Activated CD8-positive, alpha-beta memory T cell treated with anti-CD3 and anti-CD28 coated beads for 4 hours (primary cell): ENCODE results near the gene IGSF3.
"Not testable (repeated sequence)": the region's sequence is repeated elsewhere in the genome, so short reads cannot be mapped to it uniquely, and the experiment has no call there.

Source experiments
- DNase-seq, 2 donors: peaks; one replicate each; pipeline ENCODE4 v3.0.0-alpha.2; 2020; ENCODE audit warnings: low read depth in 2 of 2

The IGSF3 gene

GRCh38 chr1:116631554-116631953 lies 36.0 kb downstream of the IGSF3 start:
- DNase-seq: not testable (repeated sequence)

- not testable (repeated sequence) for DNase-seq
These were observed 37.5 kb downstream of the IGSF3 start for GRCh38 chr1:116630057-116630456.

- DNase-seq: not testable (repeated sequence)
These were observed 38.1 kb downstream of the IGSF3 start for GRCh38 chr1:116629441-116629840.

- DNase-seq: no peak
These were observed 39.1 kb downstream of the IGSF3 start for GRCh38 chr1:116628448-116628847.

DNA sequence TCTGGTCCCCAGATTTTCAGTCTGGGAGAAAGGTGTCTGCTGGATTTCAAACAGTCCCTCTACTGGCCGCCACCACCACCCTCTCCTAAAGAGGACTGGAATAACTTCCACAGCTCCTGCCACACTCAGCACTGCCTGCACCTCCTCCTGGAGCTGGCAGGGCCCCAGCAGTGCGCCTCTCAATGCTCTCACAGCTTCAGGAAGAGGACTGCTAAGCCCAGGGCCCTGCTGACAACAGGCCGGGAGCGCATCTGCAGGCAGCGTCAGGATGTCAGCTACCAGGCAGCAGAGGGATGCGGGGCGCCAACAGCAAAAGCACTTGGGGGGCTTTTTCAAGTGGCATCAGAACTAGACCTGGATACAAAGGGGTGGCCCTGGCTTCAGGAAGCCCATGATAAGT lies 40.2 kb downstream of the IGSF3 start:
- not testable (repeated sequence) for DNase-seq

- not testable (repeated sequence) for DNase-seq
These were observed 40.6 kb downstream of the IGSF3 start for GRCh38 chr1:116626915-116627314.

- DNase-seq: not testable (repeated sequence)
These were observed 42.4 kb downstream of the IGSF3 start for GRCh38 chr1:116625155-116625554.

DNA sequence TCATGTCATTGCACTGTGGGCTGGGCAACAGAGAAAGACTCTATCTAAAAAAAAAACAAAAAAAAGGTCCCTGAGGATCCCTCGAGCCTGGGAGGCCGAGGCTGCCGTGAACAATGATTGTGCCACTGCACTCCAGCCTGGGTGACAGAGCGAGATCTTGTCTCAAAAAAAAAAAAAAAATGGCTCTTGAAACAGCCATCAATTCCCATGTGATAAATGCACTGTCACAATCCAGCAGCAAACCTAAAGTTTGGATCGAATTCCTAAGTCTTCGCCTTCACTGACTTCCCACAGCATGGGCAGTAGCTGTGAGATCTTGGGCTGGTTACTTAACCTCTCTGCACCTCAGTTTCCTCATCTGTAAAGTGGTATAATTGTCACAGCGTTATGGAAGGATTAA lies 43.5 kb downstream of the IGSF3 start:
- no peak for DNase-seq

DNA sequence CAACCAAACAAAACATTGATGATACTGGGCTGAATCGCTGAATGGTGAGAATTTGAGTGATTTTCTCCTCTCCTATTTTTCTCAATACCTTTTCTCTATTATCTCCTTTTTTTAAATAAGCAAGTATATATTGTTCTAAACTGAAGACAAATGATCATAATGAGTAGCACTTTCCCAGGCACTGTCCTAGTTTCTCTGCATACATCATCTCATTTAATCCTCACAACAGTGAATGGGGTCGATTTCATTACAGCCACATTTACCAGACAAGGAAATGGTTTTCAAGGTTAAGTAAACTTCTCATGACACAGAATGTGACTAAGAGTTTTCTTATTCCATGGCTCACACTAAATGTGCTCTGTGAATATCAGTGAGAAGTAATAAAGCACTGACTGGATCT lies 45.0 kb downstream of the IGSF3 start:
- not testable (repeated sequence) for DNase-seq

DNA sequence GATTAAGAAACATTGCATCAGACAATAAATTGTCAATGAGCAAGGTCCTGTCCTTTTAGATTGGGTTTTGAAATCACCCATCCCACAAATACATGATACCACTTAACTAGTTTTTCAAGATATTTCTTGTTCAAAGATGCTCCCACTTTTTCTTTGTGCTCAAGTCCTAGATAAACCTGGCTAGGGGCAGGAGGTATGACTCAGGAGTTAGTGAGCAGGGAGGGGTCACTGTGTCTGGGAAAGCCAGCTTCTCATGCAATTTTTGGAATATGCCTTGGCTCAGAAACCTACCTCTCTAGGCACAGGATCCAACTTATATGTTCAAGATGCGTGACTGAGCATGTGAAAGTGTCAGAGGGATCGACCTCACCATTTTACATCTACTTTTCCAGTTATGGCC lies 45.8 kb downstream of the IGSF3 start:
- not testable (repeated sequence) for DNase-seq

- DNase-seq: not testable (repeated sequence)
These were observed 47.1 kb downstream of the IGSF3 start for GRCh38 chr1:116620392-116620791.

- DNase-seq: not testable (repeated sequence)
These were observed 48.4 kb downstream of the IGSF3 start for GRCh38 chr1:116619106-116619505.

DNA sequence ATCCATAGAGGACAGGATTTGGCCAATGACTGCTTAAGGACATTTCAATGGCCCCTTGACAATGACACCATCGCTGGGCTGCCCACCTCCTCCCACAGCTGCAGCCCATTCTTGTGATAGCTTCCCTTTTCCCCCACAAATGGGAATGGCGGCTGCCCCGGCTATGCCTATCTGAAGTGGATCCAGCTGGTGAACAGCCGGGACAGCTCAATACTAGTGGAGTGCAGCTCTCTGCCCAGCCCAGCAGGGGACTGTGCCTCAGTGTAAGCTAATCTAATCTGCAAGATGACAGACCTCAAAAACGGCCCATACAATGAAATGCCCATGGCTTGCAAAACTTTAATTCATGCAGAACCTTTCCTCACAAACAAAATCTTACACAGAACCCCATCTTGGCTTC lies 49.7 kb downstream of the IGSF3 start:
- DNase-seq: not testable (repeated sequence)

DNA sequence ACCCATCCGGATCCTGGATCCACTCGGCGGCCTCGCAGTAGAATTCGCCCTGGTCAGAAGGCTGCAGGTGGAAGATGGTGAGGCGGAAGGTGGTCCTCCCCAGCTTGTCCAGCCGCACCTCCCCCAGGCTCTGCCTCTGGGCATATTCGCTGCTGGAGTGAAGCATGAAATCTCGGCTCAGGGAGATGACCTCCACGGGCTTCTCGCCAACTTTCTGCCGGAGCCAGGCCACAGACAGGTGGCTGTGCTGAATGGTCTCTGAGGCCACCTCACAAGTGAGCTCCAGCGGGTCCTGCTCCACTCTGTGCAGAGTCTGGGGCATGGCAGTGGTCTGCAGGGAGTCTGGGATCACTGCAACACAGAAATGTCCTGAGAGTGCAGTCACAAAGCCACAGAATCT lies 53.7 kb downstream of the IGSF3 start:
- DNase-seq: not testable (repeated sequence)

DNA sequence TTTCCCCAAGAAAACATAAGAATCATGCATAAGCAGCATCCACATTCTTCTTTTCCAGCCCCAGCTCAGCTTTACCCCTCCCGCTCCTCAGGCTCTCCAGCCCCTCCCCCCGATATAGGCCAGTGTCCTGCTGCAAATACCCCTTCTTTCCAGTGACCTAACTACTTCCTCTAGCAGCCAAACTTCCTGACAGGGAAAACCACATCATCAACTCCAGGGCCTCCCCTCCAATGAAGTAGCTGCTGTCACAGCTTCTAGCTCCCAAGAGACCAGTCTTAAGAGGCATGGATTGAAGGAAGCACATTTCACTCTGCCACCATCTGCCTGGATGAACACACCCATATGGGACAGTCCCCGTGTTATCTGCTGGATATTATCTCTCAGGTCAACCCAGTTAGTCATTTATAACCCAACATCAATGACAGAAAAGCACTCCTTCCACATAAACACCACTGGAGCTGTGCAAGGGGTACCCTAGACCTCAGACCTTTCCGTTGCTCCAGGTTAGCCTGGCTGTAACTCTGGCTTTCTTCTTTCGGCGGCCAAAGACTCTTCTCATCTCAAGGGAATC lies 57.6 kb downstream of the IGSF3 start:
- DNase-seq: not testable (repeated sequence)

DNA sequence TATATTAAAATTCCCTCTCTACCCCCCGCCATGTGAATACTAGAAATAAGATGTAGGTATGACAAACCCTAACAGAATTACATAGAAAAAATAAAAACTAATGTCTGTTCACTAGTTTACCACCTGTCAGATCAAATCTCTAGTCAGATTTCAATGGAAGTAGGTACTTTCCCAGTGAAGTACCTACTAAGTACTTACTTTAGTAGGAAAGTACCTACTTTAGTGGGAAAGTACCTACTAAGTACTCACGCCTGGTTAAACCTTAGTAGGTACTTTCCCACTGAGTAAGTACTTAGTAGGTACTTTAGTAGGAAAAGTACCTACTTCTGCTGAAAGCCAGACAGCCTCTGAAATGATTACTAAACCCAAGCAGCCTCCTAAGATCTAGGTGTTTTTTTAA lies 58.7 kb downstream of the IGSF3 start:
- not testable (repeated sequence) for DNase-seq

- DNase-seq: not testable (repeated sequence)
These were observed 59.4 kb downstream of the IGSF3 start for GRCh38 chr1:116608151-116608550.

GRCh38 chr1:116607463-116607862 lies 60.1 kb downstream of the IGSF3 start:
- DNase-seq: not testable (repeated sequence)

GRCh38 chr1:116606067-116606466 lies 61.5 kb downstream of the IGSF3 start:
- not testable (repeated sequence) for DNase-seq

GRCh38 chr1:116605315-116605714 lies 62.2 kb downstream of the IGSF3 start:
- no peak for DNase-seq

- not testable (repeated sequence) for DNase-seq
These were observed 63.1 kb downstream of the IGSF3 start for GRCh38 chr1:116604408-116604807.

GRCh38 chr1:116603646-116604045 lies 63.9 kb downstream of the IGSF3 start:
- DNase-seq: not testable (repeated sequence)

GRCh38 chr1:116599369-116599768 lies 68.2 kb downstream of the IGSF3 start:
- DNase-seq: not testable (repeated sequence)

DNA sequence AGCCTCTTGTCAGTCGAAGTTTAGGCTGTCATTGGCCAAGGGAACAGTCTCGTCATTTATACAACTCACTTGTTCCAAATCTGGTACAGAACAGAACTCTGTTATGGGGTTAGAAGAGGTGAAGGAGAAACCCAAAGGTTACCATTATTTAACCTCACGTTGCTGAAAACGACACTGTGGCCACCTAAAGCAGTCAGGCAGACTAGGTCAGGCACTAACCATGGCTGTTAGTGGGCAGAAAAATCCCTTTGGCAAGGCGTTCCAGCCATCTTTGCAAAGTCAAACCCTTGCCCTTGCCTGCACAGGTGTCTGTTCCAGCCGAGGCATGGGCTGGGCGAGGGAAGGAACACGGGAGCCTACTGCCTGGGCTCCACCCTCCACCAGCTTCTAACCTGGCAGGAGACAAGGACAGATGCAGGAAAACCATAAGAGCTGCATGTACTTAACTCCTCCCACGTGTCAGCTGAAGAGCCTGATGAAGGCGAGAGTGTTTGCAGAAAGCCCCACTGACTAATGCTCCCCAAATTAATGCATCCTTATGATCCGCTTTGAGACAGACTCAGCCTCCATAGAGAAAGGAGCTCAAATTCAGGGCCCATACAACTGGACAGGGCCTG lies 69.0 kb downstream of the IGSF3 start:
- not testable (repeated sequence) for DNase-seq
